ENCODE results near the gene ABCA13. TPM values are rescaled to one million over a fixed set of nuclear protein-coding genes. Genes with fewer than 3 reads are reported as not detected.

Gene ABCA13
- total RNA-seq, 1 experiment from 2014 or later, result 3.8 TPM

DNA sequence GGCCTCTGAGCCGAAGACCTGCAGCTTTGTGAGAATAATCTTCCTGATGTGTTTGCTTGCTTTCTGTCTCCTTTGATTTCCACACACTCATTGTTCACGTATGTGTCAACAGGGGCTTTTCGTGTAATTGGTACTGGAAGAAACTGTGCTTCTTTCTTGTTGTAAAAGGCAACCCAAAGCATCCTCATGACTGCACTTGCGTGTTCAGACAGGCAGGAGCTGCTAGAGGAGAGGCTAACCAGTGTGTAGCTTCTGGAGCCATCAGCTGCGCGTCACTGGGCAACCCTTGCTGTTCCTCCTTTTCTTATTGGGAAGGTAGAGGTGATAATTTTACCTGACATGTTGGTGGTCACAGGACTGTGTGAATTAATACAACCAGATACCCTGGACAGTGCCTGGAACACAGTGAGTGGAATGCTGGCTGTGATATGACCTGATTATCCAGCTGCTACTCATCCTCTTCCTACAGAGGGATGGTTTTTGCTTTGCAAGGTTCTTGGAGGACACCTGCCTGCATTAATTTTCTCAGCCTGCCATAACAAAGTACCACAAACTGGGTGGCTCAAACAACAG lies 213.0 kb downstream of the ABCA13 start:
- no peak for DNase-seq (ENCODE audit: low read depth, low spot score)
- in situ Hi-C loops (cut with HindIII; ENCODE audit: low pct_unique_long_range_greater_than_20kb, low sequenced_read_pairs), result no loop called here

DNA sequence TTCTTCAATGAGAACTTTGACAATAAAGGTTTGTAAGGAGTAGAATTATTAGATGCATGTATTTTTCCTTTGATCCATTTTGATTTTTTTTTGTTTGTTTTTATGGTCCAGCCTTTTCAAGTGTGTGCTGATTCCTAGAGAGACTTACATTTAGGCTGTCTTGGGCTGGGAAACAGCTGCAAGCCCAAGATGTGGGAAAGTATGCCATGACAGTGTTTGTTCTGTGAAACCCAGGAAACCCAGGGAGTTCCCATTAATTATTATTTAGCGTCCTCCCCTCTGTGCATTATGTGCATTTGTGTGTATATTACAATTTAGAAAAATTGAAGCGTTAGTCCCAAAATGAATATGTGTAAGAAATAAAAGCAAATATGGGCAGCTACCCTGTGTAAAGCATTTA lies 216.7 kb downstream of the ABCA13 start:
- no peak for DNase-seq (ENCODE audit: low read depth, low spot score)
- in situ Hi-C loops (cut with HindIII; ENCODE audit: low pct_unique_long_range_greater_than_20kb, low sequenced_read_pairs), result no loop called here

DNA sequence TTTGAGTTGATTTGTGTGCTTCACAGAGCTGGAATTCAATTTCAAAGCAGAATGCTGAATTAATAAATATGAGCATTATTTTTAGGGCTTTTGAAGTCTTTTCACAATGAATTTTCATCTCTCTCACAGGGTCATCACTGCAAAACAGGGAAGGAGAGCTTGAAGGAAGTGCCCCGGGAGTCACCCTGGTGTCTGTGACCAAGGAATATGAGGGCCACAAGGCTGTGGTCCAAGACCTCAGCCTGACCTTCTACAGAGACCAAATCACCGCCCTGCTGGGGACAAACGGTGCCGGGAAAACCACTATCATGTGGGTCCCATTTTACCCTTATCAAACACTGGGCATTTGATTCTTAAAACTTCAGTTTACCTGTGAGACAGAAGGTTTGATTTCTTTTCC lies 217.7 kb downstream of the ABCA13 start:
- DNase-seq (ENCODE audit: low read depth, low spot score), result no peak
- in situ Hi-C loops (cut with HindIII; ENCODE audit: low pct_unique_long_range_greater_than_20kb, low sequenced_read_pairs), result no loop called here

DNA sequence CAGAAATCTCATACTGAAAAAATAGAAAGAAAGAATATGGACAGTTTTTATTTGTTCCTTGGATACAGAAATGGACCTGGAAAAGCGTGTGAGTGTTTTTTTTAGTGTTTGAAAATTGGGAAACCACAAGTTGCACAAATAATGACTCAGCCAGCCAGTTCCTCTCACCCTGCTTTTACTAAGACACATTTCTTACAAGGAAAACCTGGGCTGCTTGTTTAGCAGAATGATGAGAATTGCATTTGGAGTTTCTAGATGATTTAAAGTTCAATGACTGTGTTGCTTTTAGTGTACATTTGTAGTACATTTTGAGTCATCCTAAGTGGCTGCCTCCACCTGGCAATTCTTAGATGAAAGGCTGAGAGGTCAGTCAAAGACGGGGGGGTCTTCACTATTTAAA lies 218.7 kb downstream of the ABCA13 start:
- no peak for DNase-seq (ENCODE audit: low read depth, low spot score)
- in situ Hi-C loops (cut with HindIII; ENCODE audit: low pct_unique_long_range_greater_than_20kb, low sequenced_read_pairs), result no loop called here

DNA sequence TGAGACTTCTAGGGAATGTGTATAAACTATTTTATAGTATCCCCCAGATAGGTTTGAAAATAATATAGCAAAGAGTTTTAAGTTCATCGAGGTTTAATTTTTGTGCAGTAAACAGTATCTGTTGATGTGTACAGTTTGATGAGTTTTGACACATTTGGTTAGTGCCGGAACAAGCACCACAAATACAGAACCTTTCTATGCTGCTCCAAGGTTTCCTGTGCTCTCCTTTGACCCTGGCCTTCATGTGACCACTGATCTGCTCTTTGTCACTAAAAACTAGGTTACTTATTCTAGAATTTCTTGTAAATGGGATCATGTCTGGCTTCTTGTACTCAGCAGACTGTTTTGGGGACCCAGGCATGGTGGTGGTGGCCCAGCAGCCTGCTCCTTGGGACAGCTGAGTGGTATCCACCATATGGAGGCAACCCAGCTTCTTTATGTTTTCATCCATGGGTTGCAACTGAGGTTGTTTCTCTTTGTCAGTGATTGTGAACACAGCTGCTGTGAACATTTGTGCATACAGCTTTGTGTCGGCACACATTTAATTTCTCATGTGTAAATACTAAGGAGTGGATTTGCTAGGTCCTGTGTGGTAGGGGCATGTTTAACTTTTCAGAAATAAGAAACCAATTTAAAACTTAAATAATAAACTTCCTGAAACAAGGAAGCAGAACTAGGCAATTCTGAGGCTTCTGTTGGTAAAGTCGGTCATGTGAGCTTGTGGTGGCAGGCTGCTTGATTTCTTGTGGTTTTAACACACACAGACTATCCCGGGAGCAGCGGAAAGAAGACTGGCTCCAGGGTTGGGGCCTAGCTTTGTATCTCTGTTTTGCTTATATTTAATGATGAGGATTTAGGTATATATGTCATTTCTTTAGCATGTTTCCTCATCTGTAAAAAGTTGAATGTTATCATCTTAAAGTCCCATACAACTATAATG lies 219.4 kb downstream of the ABCA13 start:
- DNase-seq (ENCODE audit: low read depth, low spot score), result peak; percentile 19
- in situ Hi-C loops (cut with HindIII; ENCODE audit: low pct_unique_long_range_greater_than_20kb, low sequenced_read_pairs), result no loop called here

DNA sequence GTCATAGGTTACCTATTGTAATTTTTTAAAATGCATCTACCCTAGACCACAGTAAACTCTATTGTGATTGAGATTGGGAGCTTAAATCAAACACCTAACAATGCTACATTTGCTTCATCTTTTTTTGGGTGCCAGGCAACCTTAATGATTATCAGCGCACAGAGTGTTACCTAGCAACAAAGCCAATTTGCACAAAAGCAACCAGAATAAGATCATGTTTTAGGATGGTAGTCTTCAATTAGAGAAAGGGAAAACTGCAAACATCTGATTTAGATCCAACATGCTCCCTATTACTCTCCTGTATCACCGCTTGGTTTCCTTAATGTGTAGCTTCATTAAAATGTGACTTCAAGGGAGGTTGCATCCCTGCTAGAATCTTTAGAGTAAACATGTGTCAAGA lies 226.9 kb downstream of the ABCA13 start:
- DNase-seq (ENCODE audit: low read depth, low spot score), result no peak
- in situ Hi-C loops (cut with HindIII; ENCODE audit: low pct_unique_long_range_greater_than_20kb, low sequenced_read_pairs), result no loop called here

DNA sequence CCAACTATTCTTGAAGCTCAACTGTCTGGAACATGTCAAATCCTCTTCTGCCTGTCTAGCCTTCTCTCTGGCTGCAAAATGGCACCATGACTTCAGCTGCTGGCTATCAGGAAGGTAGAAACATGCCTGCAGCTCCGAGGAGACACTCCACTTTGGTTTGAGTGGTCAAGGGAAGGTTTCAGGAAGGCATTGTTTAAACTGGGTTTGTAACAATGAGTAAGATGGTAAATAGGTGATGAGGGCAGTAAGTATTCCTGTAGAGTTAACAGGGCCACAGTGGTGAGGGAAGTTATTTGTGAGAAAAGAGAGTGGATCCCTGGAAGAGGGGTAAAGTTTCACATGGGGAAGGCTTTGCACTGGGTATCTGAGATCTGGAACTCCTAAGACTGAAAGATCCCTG lies 231.5 kb downstream of the ABCA13 start:
- in situ Hi-C loops (cut with HindIII; ENCODE audit: low pct_unique_long_range_greater_than_20kb, low sequenced_read_pairs), result no loop called here
- DNase-seq (ENCODE audit: low read depth, low spot score), result no peak

DNA sequence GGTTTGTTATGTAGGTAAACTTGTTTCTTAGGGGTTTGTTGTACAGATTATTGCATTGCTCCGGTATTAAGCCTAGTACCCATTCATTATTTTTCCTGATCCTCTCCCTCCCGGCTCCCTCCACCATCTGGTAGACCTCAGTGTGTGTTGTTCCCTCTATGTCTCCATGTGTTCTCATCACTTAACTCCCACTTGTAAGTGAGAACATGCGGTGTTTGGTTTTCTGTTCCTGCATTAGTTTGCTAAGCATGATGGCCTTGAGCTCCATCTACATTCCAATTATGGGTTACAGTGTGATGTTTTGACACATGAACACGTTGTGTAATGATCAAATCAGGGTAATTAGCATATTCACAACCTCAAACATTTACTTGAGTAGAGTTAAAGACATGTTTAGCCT lies 237.5 kb downstream of the ABCA13 start:
- in situ Hi-C loops (cut with HindIII; ENCODE audit: low pct_unique_long_range_greater_than_20kb, low sequenced_read_pairs), result no loop called here
- no peak for DNase-seq (ENCODE audit: low read depth, low spot score)

DNA sequence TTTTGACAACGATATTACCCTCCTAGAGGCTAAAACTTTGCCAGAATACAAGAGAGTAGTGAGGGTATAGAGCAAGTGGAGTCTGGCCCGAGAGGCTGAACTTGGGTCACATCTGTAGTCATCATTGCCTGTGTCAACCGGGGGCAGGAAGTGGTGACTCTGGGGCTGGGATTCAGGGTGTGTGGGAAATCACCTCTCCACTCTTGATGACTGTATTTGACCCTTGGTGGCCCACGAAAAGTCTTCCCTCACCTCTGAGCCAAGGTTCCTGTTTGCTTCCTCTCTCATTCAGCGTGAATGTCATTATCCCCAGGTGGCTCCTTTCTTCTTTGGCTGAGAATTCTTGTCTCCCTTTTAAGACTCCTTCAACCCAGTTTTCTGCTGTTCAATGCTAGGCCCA lies 240.4 kb downstream of the ABCA13 start:
- no peak for DNase-seq (ENCODE audit: low read depth, low spot score)
- in situ Hi-C loops (cut with HindIII; ENCODE audit: low pct_unique_long_range_greater_than_20kb, low sequenced_read_pairs), result no loop called here

DNA sequence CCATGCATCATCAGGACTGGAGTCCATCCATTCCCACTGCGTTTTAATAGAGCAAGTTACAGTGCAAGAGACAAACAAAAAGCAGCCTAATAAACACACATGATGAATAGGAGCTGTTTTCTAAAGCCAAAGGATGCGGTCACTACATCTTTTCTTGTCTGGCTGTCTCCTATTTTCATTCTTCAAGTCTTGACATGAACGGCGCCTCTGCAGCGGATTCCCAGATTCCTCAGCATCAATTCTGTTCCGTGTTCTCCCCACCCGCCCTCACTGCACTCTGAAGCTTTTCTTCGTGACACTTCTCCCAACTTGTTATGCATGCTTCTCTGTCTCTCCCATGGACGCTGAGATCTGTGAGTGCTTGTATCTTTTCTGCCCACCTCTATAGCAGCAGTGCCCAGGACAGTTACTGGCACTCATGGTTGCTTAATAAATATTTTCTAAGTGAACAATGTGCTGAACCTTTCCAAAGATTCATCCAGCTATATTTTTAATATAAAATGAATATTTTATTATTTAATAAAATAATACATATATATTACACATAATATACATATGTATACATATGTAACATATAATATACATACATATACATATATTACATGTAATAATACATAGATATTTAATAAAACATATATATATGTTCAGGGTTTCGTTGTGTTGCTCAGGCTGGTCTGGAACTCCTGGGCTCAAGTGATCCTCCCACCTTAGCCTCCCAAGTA lies 242.9 kb downstream of the ABCA13 start:
- in situ Hi-C loops (cut with HindIII; ENCODE audit: low pct_unique_long_range_greater_than_20kb, low sequenced_read_pairs), result no loop called here
- no peak for DNase-seq (ENCODE audit: low read depth, low spot score)

DNA sequence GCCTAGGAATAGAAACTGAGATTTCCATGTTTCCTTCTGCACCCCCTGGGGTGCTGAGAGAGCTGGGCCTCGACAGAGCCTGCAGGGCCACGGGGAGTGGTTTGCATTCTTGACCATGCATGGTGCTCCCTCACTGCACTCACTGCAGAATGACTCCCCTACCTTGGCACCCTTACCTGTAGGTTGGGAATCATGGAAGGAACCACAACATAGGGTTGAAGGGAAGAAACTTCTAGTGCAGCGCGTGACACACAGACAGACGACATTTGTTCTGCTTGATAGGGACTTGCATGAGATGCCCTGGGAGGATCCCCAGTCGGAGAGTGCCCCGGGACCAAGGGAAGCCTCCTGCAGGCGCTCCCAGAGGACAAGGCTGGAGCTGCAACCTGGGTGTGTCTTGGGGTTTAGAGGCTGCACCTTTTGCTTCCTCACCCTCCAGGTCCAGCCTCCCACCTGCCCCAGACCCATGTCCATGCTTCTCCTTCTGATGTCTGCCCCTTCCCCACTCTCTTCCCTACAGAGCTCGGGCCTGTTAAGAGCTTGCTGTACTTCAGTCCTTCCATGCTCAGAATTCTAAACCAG lies 245.2 kb downstream of the ABCA13 start:
- no peak for DNase-seq (ENCODE audit: low read depth, low spot score)

DNA sequence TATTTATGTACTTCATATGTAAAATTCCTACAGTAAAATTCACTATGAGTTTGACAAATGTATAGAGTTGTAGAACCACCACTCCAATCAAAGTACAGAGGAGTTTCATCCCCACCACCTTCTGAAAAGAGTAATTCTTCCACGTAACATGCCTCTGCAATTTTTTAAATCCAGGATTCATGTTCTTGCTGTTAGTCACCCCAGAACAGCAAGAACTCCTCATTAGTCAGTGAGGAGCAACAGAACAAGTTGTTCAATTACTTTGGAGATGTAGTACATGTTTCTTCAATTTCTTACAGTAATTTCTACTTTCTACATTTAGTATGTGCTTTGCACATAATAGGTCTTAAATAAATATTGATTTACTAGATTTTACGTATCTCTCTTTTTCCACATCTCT lies 248.1 kb downstream of the ABCA13 start:
- in situ Hi-C loops (cut with HindIII; ENCODE audit: low pct_unique_long_range_greater_than_20kb, low sequenced_read_pairs), result no loop called here
- DNase-seq (ENCODE audit: low read depth, low spot score), result no peak

More for the DNA sequence above, 245.2 kb downstream of the ABCA13 start:
- in situ Hi-C loops (cut with HindIII; ENCODE audit: low pct_unique_long_range_greater_than_20kb, low sequenced_read_pairs), result no loop called here

DNA sequence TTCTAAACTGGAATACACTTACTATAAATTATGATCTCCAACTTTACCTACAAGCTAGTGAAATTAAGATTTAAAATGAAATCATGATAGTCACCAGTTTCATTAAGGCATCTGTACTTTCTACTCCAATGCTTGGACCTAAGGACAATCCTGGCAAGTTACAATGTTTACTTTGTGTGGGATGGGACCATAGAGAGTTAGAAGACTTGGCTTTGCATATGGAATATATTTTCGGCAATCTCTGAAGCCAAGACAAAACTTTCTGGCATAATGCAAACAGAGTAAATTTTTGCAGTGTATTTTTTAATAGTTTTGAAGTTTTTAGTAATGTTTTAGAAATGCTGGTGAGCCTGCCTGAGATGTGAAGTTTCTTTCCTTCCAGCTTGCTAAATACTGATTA lies 248.9 kb downstream of the ABCA13 start:
- in situ Hi-C loops (cut with HindIII; ENCODE audit: low pct_unique_long_range_greater_than_20kb, low sequenced_read_pairs), result no loop called here

DNA sequence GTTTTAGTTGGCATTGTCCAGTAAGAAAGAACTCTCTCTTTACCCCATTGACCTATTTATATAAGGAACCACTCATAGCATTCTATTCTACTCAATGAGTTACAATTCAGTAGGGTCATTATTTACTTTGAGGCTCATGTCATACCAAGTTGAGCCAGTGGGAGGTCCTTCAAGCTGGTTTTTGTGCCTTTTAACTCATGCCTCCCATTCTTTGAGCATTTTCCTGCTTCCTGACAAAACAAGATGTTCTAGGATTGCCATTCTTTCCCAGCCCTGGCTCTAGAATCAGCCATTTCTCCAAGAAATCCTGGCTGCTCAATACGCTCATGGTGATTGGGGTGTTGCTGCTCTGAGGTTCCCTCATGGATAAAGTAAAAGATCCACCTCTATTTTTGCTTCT lies 250.1 kb downstream of the ABCA13 start:
- in situ Hi-C loops (cut with HindIII; ENCODE audit: low pct_unique_long_range_greater_than_20kb, low sequenced_read_pairs), result no loop called here
- DNase-seq (ENCODE audit: low read depth, low spot score), result peak; percentile 36

More for the DNA sequence above, 248.9 kb downstream of the ABCA13 start:
- no peak for DNase-seq (ENCODE audit: low read depth, low spot score)

DNA sequence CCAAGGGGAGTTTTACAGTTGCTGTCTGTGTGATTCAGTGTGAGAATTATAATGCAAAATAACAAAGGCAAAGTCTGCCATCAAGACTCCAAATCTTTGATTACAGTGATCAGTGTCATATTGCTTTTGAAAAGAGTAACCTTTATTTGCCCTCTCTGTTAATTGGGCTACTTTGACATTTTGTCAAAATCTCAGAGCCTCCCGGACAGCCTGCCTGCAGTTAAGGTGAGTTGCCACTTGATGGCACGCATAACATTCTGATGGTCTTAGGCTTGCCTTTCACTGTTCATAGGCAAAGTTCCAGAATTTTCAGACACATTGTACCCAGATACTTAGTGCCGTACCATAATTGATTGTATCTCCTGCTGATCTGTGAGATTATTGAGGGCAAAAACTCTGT lies 253.5 kb downstream of the ABCA13 start:
- in situ Hi-C loops (cut with HindIII; ENCODE audit: low pct_unique_long_range_greater_than_20kb, low sequenced_read_pairs), result no loop called here
- peak; percentile 78 for DNase-seq (ENCODE audit: low read depth, low spot score)

DNA sequence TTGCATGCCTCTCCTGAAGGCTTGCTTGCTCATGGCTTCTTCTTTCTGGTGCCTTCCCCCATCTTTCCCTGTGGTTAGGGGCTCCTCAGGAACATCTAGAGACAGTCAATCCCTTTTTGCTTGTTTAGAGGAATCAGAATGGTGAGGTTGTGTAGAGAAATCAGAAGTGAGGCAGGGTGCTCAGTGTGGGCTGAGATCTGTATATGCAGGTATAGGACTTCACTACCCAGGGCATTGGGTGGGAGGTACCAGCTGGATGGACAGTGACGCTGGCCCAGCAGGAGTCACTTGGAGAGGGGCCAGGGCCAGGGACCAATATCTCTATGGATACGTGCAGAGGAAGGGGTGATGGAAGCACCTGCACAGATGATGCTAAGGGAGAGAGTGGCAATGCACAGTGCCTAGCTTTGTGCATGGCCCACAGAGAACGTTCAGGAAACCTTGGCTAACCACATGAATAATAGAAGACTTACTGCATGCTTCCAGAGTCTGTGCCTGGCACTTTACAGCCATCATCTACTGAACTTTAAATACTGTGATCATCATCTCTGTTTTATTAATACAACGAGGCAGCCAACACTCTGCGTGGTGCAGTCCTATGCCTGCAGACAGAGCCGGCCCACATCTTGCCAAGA lies 255.2 kb downstream of the ABCA13 start:
- no peak for DNase-seq (ENCODE audit: low read depth, low spot score)

DNA sequence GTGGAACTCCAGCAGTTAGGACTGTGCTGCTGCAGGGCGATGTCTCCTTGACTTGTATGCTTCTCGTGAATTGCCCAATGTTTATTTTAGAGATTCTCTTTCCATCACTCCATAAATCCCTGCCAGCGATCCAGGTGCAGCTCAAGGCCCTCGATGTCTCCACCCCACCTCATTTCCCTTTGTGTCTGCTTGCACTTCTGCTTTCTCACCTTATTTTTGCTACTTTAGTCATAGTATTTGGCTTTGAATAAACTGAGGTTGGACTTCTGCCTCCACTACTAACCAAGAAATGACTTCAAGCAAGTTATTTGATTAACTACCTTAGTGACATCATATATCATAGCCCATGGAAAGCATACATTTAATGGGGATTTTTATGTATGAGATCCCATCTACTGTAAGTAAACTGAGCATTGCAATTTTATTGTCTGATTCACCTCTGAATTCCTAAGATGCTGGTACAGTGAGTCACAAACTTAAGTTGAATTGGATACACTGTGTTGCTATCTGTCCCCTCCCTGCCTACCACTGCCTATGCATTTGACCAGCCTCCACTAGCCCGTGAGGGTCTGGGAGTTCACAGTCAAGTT lies 255.8 kb downstream of the ABCA13 start:
- no peak for DNase-seq (ENCODE audit: low read depth, low spot score)

More for the DNA sequence above, 255.2 kb downstream of the ABCA13 start:
- in situ Hi-C loops (cut with HindIII; ENCODE audit: low pct_unique_long_range_greater_than_20kb, low sequenced_read_pairs), result no loop called here

More for the DNA sequence above, 255.8 kb downstream of the ABCA13 start:
- in situ Hi-C loops (cut with HindIII; ENCODE audit: low pct_unique_long_range_greater_than_20kb, low sequenced_read_pairs), result no loop called here
